Measurements from ENCODE around the gene LGR4.

DNA sequence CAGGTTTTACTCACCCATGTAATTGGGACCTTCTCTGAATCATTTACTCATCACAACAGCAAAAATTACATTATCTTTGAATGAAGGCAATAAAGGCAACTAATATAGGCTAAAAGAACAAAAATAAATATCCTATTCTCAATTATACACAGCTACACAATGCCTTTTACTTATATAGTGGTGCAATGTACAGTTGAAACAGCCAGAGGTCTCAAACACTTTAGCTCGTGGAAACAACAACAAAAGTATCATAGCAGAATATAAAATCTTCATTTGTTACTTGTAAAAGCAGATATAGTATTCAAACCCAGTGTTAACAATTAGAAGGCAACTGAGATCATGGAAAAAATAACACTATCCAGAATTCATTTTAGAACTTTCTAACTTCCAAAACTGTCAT lies 88.9 kb downstream of the LGR4 start:
- TF ChIP-seq, protein P1, sequence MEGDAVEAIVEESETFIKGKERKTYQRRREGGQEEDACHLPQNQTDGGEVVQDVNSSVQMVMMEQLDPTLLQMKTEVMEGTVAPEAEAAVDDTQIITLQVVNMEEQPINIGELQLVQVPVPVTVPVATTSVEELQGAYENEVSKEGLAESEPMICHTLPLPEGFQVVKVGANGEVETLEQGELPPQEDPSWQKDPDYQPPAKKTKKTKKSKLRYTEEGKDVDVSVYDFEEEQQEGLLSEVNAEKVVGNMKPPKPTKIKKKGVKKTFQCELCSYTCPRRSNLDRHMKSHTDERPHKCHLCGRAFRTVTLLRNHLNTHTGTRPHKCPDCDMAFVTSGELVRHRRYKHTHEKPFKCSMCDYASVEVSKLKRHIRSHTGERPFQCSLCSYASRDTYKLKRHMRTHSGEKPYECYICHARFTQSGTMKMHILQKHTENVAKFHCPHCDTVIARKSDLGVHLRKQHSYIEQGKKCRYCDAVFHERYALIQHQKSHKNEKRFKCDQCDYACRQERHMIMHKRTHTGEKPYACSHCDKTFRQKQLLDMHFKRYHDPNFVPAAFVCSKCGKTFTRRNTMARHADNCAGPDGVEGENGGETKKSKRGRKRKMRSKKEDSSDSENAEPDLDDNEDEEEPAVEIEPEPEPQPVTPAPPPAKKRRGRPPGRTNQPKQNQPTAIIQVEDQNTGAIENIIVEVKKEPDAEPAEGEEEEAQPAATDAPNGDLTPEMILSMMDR (IDR thresholded peaks at IDR 0.05 in 4 of 5, conservative IDR thresholded peaks at IDR 0.05 in 1 of 5): no peak
- TF ChIP-seq POLR2A (IDR thresholded peaks at IDR 0.05): no peak
